ENCODE results near the gene CCDC27. TPM values are rescaled to one million over a fixed set of nuclear protein-coding genes. Genes with fewer than 3 reads are reported as not detected.

Gene CCDC27
- total and polyA plus RNA-seq, 2 of the 8 experiments (the other 6 are each of a cell fraction or from before 2014, with no cell fraction given), result 0.15 TPM; not detected in 1

- no peak overlapping the region for H3K18ac ChIP-seq (ENCODE audit: extremely low read depth, low read length)
- TF ChIP-seq KDM5A (IDR thresholded peaks at IDR 0.05; ENCODE audit: low read length) (no peak), GABPA (IDR thresholded peaks at IDR 0.05; ENCODE audit: borderline replicate concordance, insufficient read depth, low read length) (no peak), RAD21 (IDR thresholded peaks at IDR 0.05 in 1 of 2, conservative IDR thresholded peaks at IDR 0.05 in 1 of 2; ENCODE audit: low read depth in 2 of 2, low read length in 2 of 2) (no peak), KDM1A (IDR thresholded peaks at IDR 0.05; ENCODE audit: borderline replicate concordance, low read length) (no peak), BRCA1 (IDR thresholded peaks at IDR 0.05; ENCODE audit: low read depth, low read length) (no peak), CREB1 (IDR thresholded peaks at IDR 0.05) (no peak)
- H3K56ac ChIP-seq (replicated peaks; ENCODE audit: insufficient read length, low read depth, low read length), result no peak overlapping the region
- H3K4ac ChIP-seq (replicated peaks; ENCODE audit: insufficient read length, low read depth, low read length), result no peak overlapping the region
- no peak overlapping the region for H2BK12ac ChIP-seq (ENCODE audit: low read depth, low read length)
- H3K27me3 ChIP-seq (replicated peaks in 1 of 4; ENCODE audit: control insufficient read depth in 3 of 4, extremely low read depth in 1 of 4, insufficient read depth in 3 of 4, low read length in 3 of 4), result no peaks in the 10 kb centered on the region; a peak in 1 of 7 replicates
- no peak overlapping the region for H3K27ac ChIP-seq (ENCODE audit: low read depth, low read length)
- H3K9me3 ChIP-seq (ENCODE audit: insufficient read depth in 2 of 2, low read depth in 1 of 2, low read length in 1 of 2), result no peaks in the 10 kb centered on the region
- H2AFZ ChIP-seq (ENCODE audit: low read length), result no peak overlapping the region
- POLR2A ChIA-PET (ENCODE audit: partially characterized antibody), result interaction anchor here (5.8 kb wide), 1 partner anchor 9 kb away, joined by 84 read pairs; no protein-coding TSS in a partner anchor
- no peak overlapping the region for H4K5ac ChIP-seq (ENCODE audit: insufficient read length, low read depth, low read length)
- no peak overlapping the region for H2AK5ac ChIP-seq (ENCODE audit: low read depth, low read length)
- peaks cover 4% of the 10 kb centered on the region; the same call in 1 of the 2 replicates for H3K79me1 ChIP-seq (ENCODE audit: low read depth, low read length)
- no peak overlapping the region for H3K4me2 ChIP-seq (ENCODE audit: insufficient read depth in 1 of 2, low read depth in 2 of 2, low read length in 2 of 2)
- no peak overlapping the region for H2BK15ac ChIP-seq (ENCODE audit: low read length)
- 92% methylated on average over 21 of the region's 21 CpGs; no CpG with 5 or more reads in 1 of the 2 experiments for WGBS, 2 experiments (ENCODE audit: extremely low coverage in 1 of 2, insufficient coverage in 1 of 2, insufficient read length in 1 of 2, insufficient replicate concordance in 2 of 2, low coverage in 1 of 2, low lambda C conversion rate in 2 of 2, missing lambda C conversion rate in 1 of 2)
- H2BK120ac ChIP-seq (replicated peaks; ENCODE audit: low read depth, low read length), result no peak overlapping the region
- no peak overlapping the region for H4K8ac ChIP-seq (ENCODE audit: extremely low read depth, insufficient read depth, low read length)
- H3K14ac ChIP-seq (ENCODE audit: insufficient read length), result no peak overlapping the region
- H3K23ac ChIP-seq (ENCODE audit: insufficient read length), result no peak overlapping the region
- H3K36me3 ChIP-seq (ENCODE audit: control insufficient read depth in 2 of 4, insufficient read depth in 4 of 4, low read length in 3 of 4), result peaks cover 30 to 54% (median 50%) of the 10 kb centered on the region in 4 experiments
- peaks cover 0 to 6% (median 0%) of the 10 kb centered on the region in 4 experiments; a peak in 4 of 7 replicates for H3K4me1 ChIP-seq (replicated peaks in 1 of 4; ENCODE audit: control insufficient read depth in 3 of 4, insufficient read depth in 4 of 4, low read length in 3 of 4)
- H3K9ac ChIP-seq (replicated peaks in 1 of 4; ENCODE audit: extremely low read depth in 1 of 4, low read depth in 3 of 4, low read length in 3 of 4), result no peak overlapping the region
- no peak overlapping the region for H4K91ac ChIP-seq (replicated peaks; ENCODE audit: insufficient read length, low read length)
- no peak overlapping the region for H2BK5ac ChIP-seq (ENCODE audit: low read depth, low read length)
- no peak overlapping the region for H3K4me3 ChIP-seq (ENCODE audit: extremely low read depth in 1 of 4, insufficient read depth in 2 of 4, low read depth in 3 of 4, low read length in 4 of 4)
- FAIRE-seq (no peak), DNase-seq (ENCODE audit: low read depth in 1 of 2, low spot score in 2 of 2) (no peak)
- H4K20me1 ChIP-seq (replicated peaks in 1 of 2; ENCODE audit: control insufficient read depth in 1 of 2, insufficient read depth in 2 of 2, low read length in 2 of 2), result peaks cover 10 to 24% of the 10 kb centered on the region in 2 experiments
- H2BK20ac ChIP-seq (ENCODE audit: low read length), result no peak overlapping the region
- H3K79me2 ChIP-seq (ENCODE audit: control insufficient read depth in 1 of 2, insufficient read depth in 2 of 2, low read length in 2 of 2), result no peaks in the 10 kb centered on the region
- H3K23me2 ChIP-seq (ENCODE audit: low read depth, low read length), result no peaks in the 10 kb centered on the region
- CTCF ChIA-PET (ENCODE audit: partially characterized antibody), result no interaction called here
Observed at GRCh38 chr1:3780901-3781300, 28.7 kb downstream of the CCDC27 start.

Data from H1 (cell line).